Measurements from ENCODE around the gene SLC6A7.

The SLC6A7 gene

DNA sequence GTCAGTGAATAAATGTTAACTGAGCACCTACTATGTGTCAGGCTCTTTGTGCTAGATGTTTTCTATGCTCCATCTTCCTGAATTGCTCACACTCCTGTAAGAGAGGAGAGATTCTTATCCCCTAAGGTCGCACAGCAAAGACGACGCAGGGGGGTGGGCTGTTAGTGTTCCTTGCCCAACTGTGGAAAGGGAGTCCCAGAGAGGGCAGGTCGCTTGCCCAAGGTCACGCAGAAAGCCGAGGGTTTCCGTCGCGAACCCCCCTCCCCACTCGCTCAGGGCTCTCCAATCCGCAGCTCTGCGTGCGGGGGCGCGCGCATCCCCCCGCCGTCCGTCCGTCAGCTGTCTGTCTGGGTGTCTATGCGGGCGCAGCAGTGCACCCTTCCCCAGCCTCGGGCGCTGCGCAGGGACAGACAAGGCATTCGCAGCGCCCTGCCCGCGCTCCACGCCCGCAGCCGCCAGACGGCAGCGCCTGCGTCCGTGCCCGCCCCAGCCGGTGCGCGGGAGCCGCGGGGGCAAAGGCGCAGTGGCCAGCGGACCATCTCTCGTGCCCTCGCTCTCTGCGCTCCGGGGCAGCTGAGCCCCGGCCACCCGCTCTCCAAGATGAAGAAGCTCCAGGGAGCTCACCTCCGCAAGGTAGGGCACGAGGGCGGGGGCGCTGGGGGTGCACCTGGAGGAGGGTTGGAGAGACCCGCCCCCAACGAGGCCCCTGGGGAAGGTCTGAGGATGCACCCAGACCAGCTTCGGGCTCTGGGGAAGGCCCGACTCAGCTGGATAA, at the start of gene SLC6A7:
Gene SLC6A7 (plus strand): TSS at position 335 of the 775 bp plus-strand sequence. CDS start 266 bp downstream, at position 601.
- no peak for DNase-seq

DNA sequence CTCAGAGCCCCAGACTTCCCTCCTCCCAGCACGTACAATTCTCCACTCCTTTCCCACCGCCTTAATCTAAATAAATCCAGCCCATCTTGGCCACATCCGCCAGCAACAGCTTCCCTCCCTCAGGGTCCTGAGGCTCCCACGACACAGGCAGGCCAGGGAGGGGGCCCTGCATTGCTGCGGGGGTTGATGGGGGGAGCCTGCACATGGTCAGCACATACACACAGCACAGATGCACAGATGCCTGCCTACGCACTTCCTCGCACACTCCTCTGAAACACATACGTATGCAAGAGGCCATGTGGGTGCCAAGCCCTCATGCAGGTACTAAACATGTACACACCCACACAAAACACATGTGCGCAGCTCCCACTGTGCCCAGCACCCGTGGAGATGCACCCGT, 49.0 kb upstream of the SLC6A7 start:
- DNase-seq, result no peak

DNA sequence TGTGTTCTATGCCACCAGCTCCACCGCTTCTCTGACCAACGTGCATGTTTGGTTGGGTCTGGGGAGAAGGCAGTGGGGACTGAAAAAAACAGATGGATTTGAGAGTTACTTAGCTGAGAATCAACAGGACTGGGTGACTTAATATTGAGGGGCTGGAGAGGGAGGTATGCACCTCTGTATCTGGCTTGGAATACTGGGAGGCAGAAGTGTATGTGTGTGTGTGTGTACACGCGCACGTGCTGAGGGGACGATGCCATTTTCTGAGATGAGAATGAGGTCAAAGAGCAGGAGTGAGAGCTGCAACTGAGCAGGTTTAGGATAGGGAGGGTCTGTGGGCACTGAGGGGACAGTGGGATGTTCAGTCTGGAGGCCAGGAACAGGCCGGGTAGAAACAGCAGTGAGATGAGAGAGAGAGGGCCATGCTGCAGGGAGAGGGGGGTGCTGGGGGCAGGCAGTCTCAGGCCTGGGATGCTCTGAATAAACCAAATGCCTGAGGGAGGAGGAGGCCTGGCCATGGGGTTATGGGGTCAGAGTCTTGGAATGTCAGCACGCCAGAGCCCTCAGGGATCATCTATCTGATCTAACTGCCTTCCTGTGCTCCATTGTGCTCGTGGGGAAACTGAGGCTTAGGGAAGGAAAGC, 48.2 kb upstream of the SLC6A7 start:
- no peak for DNase-seq

DNA sequence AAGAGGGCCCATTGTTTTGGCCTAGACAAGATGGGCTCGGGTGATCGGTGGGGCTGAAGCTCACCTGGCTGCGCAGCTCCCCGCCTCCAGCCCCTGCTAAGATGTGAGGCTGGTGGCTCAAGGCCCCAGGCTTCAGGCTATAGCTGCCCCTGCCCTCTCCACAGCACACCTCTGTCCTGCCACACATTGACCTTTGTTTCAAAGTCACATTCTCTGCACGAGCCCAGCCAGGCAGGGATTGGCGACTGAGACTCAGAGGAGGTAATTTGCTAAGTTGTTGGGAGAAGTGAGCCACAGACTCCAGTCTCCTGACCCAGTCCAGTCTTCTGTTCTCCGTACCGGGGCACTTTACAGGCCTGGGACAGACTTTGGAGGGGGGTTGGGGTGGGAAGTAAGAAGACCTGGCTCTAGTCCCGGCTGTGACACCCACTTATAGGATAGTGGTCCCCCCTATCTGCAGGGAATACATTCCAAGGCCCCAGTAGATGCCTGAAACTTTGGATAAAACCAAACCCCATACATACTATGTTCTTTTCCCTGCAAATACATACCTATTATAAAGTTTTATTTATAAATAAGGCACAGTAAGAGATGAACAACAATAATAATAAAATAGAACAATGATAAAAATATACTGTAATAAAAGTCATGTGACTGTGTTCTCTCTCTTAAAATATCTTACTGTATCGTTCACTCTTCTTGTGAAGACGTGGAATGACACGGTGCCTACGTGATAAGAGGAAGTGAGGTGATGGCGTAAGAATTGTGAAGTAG, 47.5 kb upstream of the SLC6A7 start:
- DNase-seq, result no peak

DNA sequence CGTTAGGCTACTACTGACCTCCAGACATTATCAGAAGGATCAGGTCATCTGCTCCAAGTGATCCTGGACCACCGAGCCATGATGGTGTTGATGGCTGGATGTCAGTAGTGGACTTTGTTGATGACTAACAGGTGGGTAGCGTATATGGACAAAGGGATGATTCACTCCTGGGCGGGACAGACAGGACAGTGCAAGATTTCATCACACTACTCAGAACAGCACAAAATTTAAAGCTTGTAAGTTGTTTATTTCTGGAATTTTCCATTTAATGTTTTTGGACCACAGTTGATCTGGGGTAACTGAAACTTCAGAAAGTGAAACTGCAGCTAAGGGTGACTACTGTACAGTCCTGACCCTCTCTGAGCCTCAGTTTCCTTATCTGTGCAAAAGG, 46.9 kb upstream of the SLC6A7 start:
- no peak for DNase-seq

DNA sequence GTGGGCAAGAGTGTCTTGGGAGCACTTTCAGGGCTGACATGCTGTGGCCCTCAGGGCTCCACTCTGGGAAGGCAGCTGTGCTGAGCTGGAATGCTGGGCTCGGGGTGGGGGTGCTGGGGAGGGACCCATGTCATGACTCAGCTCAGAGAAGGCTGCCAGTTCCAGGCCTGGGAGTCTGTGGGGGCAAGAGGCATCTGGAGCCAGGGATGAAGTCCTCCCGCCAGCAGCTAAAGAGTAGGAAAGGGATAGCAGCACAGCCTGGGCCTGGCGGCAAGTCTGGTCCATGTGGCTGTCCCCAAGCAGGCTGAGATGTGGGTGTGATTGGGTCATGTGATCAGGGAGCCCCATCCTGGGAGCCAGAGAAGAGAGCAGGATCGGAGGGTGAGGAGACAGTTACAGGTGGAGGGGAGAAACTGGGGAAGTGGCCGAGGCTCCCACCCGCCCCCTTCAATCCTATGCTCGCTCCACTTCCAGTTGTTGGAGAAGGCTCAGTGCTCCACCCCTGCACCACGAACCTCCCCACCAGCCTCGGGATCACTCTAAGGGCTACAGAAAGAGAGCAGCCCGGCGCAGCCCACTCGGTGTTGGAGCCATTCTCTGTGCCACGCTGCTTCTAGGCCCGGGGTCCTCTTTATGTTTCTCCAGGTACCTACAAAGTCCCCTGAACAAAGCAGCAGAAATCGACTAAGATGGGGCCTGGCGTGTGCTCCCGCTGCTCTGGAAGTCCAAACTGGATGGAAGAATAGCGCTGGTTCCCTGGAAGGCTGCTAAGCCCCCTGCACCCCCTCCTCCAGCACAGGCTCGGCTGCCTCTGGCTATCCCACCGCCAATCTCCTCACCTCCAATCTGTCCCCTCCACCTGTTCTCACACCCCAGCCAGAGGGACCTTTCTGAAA, 46.3 kb upstream of the SLC6A7 start:
- no peak for DNase-seq

DNA sequence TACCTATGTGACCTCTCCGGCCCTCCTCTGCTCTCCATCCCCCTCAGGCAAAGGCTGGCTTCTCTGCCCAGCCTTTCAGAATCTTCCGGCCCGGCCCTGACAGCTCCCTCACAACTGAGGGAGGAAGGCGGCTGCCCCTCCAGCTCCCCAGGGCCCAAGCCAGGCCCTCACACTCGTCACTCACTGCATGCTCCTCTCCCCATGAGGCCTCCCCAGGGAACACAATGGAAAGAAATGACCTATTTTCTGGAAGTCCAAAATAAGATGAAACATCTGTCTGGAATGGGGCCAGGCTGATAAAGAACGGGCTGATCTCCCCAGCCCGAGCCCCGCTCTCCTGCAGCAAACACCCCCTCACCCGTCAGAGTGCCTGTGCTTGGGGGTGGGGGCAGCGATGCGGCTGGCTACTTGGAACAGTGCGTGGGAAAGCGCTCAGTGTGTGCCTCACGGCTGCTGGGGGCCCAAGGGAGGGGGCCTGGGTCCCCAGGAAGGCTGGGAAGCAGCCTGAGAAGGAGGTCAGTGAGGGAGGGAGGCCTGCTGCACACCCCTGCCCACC, 45.5 kb upstream of the SLC6A7 start:
- DNase-seq, result no peak

DNA sequence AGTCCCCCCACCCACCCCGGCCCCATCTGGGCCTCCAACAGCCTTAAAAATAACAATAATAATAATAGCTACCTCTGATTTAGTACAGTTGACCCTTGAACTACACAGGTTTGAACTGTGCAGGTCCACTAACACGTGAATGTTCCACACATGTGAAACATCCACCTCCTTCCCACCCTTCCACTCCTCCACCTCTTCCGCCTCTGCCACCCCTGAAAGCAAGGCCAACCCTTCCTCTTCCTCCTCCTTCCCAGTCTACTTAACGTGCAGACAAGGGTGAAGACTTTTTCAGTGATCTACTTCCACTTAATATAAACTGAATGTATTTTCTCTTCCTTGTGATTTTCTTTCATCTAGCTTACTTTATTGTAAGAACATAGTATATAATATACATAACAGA, 45.0 kb upstream of the SLC6A7 start:
- no peak for DNase-seq

DNA sequence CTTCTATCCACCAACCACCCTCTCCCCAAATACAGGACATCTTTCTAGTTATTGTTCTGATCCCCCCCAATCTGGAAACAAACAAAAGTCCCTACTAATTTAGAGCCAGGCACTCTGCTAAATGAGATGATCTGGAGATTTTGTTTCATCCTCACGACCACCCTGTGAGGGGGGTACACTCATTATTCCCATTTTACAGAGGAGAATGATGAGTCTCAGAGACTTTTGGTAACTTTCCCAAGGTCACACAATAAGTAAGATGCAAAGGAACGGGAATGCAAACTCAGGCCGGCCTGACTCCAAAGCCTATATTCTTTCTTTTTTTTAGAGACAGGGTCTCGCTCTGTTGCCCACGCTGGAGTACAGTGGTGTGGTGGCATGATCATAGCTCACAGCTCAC, 43.6 kb upstream of the SLC6A7 start:
- DNase-seq, result no peak

DNA sequence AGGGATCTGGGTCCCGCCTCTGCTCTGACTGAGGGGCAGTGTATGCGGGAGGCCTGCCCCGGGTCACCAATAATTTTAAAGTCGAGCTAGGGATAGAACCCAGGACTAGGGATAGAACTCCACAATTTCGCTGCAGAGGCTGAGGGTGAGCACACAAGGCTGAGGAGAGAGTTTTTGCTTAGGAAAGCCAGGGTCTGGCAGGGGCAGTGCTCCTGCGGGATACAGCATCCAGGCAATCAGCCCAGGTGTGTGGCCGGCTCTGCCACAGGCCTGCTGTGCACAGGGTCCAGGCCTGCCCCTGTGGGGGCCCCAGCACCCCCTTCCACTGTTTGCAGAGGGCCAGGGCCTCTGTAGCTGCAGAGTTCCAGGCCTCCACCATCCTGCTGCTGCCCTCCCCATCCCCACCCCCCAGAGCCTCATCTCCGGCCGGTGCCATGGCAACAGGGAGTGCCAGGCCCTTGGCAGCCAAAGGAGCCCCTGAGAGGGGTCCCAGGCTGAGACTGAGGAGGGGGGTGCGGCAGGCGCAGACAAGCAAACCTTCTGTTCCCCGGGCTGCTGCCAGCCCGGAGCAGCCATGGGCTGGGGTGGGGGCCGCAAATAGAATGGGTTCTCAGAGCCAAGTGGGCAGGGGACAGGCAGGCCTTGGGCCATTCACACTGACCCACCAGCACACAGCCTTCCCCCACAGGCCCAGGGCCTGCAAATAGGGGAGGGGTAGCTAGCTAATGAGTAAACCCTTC, 42.8 kb upstream of the SLC6A7 start:
- DNase-seq, result no peak

DNA sequence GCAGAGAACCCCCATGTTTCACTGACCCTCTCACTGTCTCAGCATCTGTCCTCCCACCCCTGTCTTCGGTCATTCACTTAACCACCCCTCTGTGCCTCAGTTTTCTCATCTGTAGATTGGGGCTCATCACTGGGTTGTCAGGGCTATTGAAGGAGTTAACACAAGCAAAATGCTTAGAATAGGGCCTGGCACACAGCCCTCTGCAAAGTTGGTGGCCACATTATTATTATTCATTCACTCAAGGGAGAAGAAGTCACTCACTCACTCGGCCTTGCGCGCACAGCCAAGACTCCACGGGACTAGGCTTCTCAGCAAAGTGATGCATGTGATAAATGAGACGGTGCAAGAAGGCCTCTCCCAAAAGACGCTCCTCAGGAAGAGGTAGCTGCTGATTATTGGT, 42.2 kb upstream of the SLC6A7 start:
- no peak for DNase-seq

DNA sequence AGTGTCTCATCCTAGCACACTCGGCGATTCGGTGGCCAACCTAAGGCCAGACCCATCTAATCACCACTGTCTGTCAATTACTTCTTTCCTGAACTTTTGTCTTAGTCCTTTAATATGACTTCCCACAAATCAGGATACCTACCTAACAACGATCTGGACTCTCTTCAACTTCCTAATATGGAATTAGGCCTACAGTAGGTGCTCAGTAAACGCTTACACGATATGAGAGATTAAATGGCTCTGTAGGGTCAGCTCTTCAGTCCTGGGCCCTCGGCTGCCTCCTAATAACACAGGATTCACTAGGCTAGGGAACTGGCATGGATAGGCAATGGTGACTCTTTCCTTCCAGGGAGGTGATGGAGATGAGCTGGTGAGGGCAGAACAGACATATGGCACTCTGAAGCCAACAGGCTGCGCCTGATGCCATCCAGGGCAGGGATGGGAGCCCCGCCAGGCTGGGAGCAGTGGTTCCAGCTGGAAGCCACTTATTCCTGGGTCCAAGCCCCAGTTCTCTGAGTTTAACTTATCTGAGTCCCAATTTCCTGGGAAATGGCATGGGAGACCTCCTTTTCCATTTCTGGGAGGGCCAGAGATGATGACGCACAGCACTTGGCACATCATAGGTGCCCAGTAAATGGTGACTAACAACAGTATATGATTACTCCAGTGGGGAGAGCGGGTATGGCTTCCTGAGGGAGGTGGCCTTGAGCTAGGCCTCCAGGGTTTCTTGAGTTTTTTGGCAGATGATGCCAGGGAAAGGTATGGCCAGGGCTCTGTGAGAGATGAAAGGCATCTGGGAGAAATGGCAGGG, 41.5 kb upstream of the SLC6A7 start:
- DNase-seq, result no peak

DNA sequence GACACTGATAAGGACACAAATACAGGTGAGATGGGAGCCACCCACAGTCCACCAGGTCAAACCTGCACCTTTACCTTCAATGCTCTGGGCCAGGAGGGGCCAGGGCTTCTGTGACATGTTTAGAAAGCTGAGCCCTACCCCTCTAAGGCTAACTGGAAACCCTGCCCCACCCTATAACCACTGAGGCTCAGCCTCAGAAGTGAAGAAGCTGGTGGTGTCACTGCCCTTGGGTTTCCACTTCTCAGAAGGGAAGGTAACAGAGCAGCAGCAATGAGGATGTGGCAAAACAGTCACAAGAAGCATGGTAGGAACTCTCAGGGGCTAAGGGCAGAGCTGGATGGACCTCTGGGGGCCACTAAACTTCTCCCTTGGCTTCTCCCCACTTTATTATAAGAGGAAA, 40.2 kb upstream of the SLC6A7 start:
- no peak for DNase-seq

DNA sequence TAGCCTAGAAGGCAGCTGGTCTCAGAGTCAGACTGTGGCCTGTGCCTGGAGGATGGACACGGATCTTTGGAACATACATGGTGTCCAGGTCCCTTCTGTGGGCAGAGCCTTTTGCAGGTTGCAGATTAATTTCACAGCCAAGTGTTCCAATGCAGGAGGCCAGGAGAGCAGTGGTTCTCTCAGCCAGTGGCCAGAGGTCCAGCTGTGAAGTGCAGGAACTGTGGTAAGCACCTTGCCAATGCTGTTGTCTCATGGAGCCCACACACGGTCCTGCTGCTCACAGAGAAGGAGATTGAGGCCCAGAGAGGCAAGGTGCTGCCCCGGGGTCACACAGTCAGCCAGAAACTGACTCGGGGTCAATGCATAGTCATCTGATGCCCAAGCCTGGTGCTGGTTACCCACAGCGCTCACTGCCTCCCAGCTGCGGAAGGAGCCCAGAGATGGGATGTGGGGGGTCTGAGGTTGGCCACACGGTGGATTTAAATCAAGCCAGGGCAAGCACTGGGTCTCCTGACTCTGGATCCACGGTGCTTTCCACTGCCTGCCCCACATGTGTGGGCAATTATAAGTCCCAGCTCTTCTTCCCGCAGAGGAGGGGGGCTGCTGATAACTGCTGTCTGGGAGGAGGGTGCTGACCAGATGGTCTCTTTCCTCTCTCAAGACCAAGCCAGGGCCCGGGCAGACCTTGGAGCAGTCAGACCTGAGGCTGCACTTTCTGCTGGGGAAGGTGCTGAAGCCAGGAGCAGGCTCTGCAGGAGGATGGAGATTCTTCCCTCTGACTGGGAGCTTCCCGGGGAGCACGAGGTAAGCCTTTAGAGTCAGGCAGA, 37.0 kb upstream of the SLC6A7 start:
- DNase-seq, result no peak

DNA sequence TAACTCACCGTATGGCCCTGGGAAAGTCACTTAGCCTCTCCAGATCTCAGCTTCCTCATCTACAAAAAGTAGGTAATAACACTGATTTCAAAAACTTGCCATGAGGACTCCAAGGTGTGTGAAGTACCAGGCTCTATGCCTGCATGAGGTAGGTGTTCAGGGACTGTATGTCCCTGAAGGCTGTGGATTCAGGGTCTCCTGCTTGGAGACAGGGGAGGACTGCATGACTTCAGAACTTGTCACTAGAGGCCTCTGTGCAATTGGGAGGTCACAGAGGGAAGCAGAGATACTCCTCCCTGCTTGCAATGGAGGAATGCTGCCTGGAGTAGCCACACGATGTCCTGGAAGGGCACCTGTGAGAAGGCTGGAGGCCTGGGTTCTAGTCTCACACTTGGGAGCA, 36.4 kb upstream of the SLC6A7 start:
- no peak for DNase-seq

DNA sequence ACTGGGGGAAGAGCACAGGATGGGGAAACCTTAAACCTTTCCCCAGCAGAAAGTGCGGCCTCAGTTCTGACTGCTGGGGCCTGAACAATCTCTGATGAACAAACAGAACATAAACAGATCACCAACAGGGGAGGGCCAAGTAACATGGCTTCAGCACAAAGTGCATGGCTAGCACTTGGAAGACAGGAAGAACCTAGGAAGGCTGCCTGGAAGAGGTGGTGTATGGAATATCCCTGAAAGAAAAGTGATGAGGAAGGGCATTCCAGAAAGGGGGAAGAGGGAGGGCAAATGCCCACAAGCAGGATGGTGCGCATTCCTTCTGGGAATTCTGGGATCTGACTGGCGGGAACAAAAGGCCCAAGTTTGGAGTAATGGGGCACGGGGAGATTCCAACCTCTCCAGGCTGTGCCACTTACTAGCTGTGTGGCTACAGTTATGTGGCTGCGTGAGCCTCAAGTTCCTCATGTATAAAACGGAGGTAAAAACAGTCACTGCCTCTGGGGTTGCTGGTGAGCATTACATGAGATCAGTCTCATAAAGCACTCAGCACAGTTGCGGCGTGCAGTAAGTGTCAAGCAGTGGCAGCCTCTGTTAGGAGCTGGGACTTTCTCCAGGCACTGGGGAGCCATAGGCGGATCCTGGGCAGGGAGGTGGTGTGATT, 35.8 kb upstream of the SLC6A7 start:
- no peak for DNase-seq

DNA sequence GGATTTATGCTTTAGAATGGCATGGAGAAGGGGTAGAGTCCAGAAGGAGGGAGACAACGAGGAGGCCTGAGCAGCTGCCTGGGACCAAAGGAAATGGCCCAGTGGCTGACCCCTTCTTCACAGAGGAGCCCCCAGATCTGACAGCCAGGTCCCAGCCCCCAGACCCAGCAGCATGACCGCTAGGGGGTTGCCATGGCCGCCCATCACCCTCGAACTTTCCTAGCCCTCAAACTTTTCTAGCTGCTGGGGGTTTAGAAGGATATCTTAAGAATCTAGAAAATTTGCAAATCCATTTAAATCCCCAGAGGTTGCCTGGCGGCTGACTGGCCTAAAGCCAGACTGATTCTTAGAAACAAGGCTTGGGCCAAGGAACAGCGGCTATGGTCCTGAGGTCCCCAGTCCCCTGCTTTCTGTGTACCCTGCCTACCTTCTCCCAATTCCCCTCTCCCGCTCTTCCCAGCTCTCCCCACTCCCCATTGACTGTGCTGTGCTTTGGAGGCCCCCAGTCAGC, 35.2 kb upstream of the SLC6A7 start:
- DNase-seq, result no peak

DNA sequence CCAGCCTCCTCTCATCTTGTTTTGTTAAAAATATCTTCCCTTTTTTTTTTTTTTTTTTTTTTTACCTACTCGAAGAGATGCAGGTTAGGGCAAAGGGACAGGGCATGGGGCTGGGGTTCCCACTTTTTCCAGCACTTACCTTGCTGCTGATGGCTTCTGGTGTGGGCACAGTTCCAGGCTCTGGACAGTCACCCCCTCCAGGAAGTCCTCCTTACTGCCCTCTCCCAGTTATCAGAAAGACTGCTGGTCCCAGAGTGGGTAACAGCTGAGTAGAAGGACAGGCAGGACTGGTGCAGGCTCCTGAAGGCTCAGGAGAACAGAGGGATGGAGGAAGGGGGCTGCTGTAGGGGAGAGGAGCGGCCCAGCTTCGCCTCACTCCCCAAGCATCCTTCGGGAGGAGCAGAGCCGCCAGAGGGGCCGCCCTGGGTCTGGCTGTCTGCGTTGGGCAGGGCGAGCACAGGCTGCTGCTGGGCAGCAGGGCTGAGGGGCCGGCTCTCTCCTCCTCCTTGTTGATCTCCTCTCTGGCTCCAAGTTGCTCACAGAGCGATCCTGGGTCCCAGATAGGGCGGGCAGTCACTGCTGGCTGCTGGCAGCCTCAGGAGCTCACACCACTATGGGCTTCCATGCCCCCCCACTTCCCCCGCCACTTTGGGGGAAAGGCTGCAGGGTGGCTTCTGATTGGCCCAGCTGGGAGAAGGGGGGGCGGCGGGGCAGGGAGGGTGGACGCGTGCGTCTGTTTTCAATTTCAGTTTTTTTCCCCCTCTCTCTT, 34.4 kb upstream of the SLC6A7 start, which contains the start of gene PDGFRB:
Gene PDGFRB (minus strand): TSS at position 588 of the 769 bp plus-strand sequence. CDS start 18,798 bp downstream, outside the sequence.
- no peak for DNase-seq

Measured in activated effector memory CD4-positive, alpha-beta T cell treated with Interleukin-2 at 50 U/mL for 16 hours (primary cell).